CD4-positive, alpha-beta T cell (primary cell): ENCODE measurements around the gene BHLHE41. TPM values are rescaled to one million over a fixed set of nuclear protein-coding genes. Genes with fewer than 3 reads are reported as not detected.
A peak's percentile ranks its signal among the peaks of the same experiment; 100 is the strongest.

Source experiments
- ATAC-seq: fragments of 200-7000 bp; cut with Tn5 transposase; one replicate; pipeline ENCODE4 v1.10.0; 2022; ENCODE audit warnings: mild to moderate bottlenecking; ENCODE audit not compliant: poor library complexity
- CTCF ChIA-PET: fragments of 350-600 bp; sonication (Branson Sonifier 250); formaldehyde crosslinking; loops from one replicate; lab custom pipeline; 2021; ENCODE audit warnings: antibody characterized with exemption, inconsistent platforms; lab: Charles Lee
- POLR2A ChIA-PET: fragments of 350-600 bp; sonication (Branson Sonifier 250); formaldehyde crosslinking; loops from one replicate; lab custom pipeline; 2021; ENCODE audit warnings: antibody characterized with exemption, inconsistent platforms; lab: Charles Lee
- DNase-seq, 14 experiments: peaks; one replicate each; pipeline ENCODE4 v3.0.0-alpha.2; 2013 to 2020; ENCODE audit warnings: mixed read lengths in 2 of 14
- H3K27ac ChIP-seq, 2 donors: one replicate each; pipeline versions ENCODE4 v1.5.1 to v1.7.0; 2013; ENCODE audit warnings: low read length in 2 of 2, low read depth in 1 of 2, mild to moderate bottlenecking in 1 of 2
- H3K27me3 ChIP-seq, 2 experiments: 1 replicate in 1 of 2; 2 replicates in 1 of 2; pipeline versions ENCODE4 v1.6.1 to v1.7.0; 2013; ENCODE audit warnings: low read length in 2 of 2, control low read depth in 1 of 2, mild to moderate bottlenecking in 1 of 2, moderate library complexity in 1 of 2; ENCODE audit not compliant: insufficient read depth in 2 of 2, control insufficient read depth in 1 of 2
- H3K36me3 ChIP-seq: one replicate; pipeline ENCODE4 v1.6.1; 2013; ENCODE audit warnings: low read length, control low read depth; ENCODE audit not compliant: insufficient read depth
- H3K4me1 ChIP-seq: one replicate; pipeline ENCODE4 v1.6.1; 2013; ENCODE audit warnings: low read length, control low read depth; ENCODE audit not compliant: insufficient read depth
- H3K4me3 ChIP-seq: one replicate; pipeline ENCODE4 v1.5.1; 2013; ENCODE audit warnings: mild to moderate bottlenecking, low read length, moderate library complexity
- H3K9me3 ChIP-seq, 2 experiments: 1 replicate in 1 of 2; 2 replicates in 1 of 2; pipeline versions ENCODE4 v1.6.1 to v1.7.0; 2013; ENCODE audit warnings: low read length in 2 of 2, mild to moderate bottlenecking in 2 of 2, control low read depth in 1 of 2, moderate library complexity in 1 of 2; ENCODE audit not compliant: control insufficient read depth in 1 of 2, insufficient read depth in 1 of 2
- H3K27ac Mint-ChIP-seq: one replicate; pipeline ENCODE4 v1.8.0; 2020; ENCODE audit warnings: mixed read lengths
- H3K27me3 Mint-ChIP-seq: one replicate; pipeline ENCODE4 v1.8.0; 2021; ENCODE audit warnings: mixed read lengths
- H3K36me3 Mint-ChIP-seq: one replicate; pipeline ENCODE4 v1.8.0; 2021; ENCODE audit warnings: low read depth, mixed read lengths
- H3K4me1 Mint-ChIP-seq: one replicate; pipeline ENCODE4 v1.8.0; 2021; ENCODE audit warnings: low read depth, mixed read lengths
- H3K4me3 Mint-ChIP-seq: one replicate; pipeline ENCODE4 v1.8.0; 2020; ENCODE audit warnings: mild to moderate bottlenecking, mixed read lengths
- H3K9me3 Mint-ChIP-seq: one replicate; pipeline ENCODE4 v1.8.0; 2020; ENCODE audit warnings: mixed read lengths
- CTCF ChIP-seq: fragments of 200-600 bp; IDR thresholded peaks from one replicate; pipeline ENCODE4 v1.8.0; 2022; ENCODE audit warnings: antibody characterized with exemption, mild to moderate bottlenecking
- intact Hi-C, 2 experiments: fragments of 100-400 bp; cut with DNase I in 1 of 2; cut with micrococcal nuclease in 1 of 2; formaldehyde crosslinking; loops; one replicate each; pipeline versions ENCODE4 v1.15.1 to v1.9.0; 2023 to 2025; cut with DNase I, micrococcal nuclease
- total RNA-seq, 174 experiments: library from RNA in 2 of 174; stranded (reverse) in 2 of 174; gene quantifications; one replicate each; pipeline ENCODE4 v1.2.3 and lab custom pipeline; 2021 to 2026

Gene BHLHE41
- total RNA-seq, 2 experiments from 2014 or later: not detected

DNA sequence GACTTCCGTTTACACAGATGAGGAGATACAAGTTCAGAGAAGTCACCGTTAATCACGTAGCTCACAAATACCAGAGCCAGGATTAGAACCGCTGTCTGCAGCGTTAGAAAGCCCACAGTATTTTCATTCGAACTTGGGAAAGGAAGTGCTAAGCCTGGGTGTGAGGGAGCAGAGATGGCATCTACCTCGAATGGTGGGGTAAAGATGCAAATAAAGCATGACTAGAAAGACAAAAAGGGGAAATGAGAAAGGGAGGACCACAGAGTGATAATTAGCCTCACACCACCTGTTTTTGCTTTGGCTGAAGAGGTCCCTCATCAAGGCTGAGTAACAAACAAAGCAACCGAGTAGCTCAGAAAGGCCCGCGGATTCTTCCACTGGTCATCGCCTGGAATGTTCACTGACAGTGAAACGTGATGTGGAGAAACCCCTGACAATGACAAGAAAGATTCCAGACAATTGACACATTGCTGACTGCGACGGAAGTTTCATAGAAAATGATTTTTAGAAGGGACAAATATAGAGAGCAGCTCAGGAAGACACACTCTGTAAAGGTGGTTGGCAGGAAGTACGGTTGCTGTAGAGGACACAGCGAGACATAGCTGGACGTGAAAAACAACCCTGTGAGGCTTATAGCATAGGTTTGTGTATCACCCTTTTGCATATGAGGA lies 31.5 kb upstream of the BHLHE41 start:
- Mint-ChIP-seq H3K4me3 (no peak overlapping the region), H3K36me3 (no peaks in the 10 kb centered on the region), H3K4me1 (no peaks in the 10 kb centered on the region), H3K27ac (no peak overlapping the region), H3K9me3 (no peaks in the 10 kb centered on the region), H3K27me3 (peaks cover 26% of the 10 kb centered on the region)
- H3K27ac ChIP-seq: no peak overlapping the region
- intact Hi-C loops: no loop called here
- no peaks in the 10 kb centered on the region for H3K4me1 ChIP-seq
- ATAC-seq: no peak
- no peak overlapping the region for H3K4me3 ChIP-seq
- ChIA-PET POLR2A (no interaction called here), CTCF (no interaction called here)
- peaks cover 0 to 3% of the 10 kb centered on the region in 2 experiments for H3K27me3 ChIP-seq
- TF ChIP-seq CTCF: no peak
- no peaks in the 10 kb centered on the region for H3K36me3 ChIP-seq
- H3K9me3 ChIP-seq: no peaks in the 10 kb centered on the region
- peak in 1 of 14 experiments; percentile 5 for DNase-seq

DNA sequence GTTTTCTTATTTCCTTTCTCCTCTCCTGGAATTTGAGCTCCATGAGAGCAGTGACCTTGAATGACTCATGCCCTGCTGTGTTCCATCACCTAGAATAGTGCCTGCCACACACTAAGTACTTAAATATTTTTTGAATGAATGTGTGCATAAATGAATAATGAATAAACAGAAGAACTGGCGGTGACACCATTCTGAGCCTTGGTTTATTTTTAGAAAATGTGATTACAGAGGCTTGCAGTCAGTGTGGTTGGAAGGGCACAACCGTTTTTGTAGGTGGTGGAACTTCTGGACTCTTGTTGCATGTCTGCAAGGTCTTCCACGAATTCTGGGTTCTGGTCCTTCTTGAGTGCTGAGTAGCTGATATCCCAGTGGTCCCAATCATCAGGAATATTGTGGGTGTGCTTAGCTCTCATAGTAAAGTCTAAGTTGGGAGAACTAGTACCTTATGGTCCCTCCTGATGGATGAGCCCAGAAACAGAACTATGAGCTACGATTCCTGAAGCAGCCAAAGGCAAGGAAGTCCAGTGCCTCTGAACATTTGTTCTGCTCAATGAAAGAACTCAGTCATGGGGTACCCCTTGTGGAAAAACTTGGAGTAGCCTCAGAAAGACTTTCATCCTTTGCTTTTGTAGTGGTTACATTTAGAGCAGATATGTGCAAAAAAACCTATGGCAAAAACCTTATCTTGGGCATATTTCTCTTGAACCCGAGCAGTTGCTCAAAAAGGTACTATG lies 28.8 kb upstream of the BHLHE41 start:
- Mint-ChIP-seq H3K4me1 (no peaks in the 10 kb centered on the region), H3K9me3 (no peaks in the 10 kb centered on the region), H3K4me3 (no peak overlapping the region), H3K27ac (no peak overlapping the region), H3K27me3 (peaks cover 17% of the 10 kb centered on the region), H3K36me3 (no peaks in the 10 kb centered on the region)
- no peaks in the 10 kb centered on the region for H3K9me3 ChIP-seq
- DNase-seq (no peak), ATAC-seq (no peak)
- POLR2A ChIA-PET: no interaction called here
- no peak overlapping the region for H3K27ac ChIP-seq
- H3K4me1 ChIP-seq: no peaks in the 10 kb centered on the region
- no peak overlapping the region for H3K4me3 ChIP-seq
- CTCF ChIA-PET: no interaction called here
- H3K36me3 ChIP-seq: no peaks in the 10 kb centered on the region
- no peak for TF ChIP-seq CTCF
- H3K27me3 ChIP-seq: peaks cover 0 to 3% of the 10 kb centered on the region in 2 experiments
- intact Hi-C loops: no loop called here

DNA sequence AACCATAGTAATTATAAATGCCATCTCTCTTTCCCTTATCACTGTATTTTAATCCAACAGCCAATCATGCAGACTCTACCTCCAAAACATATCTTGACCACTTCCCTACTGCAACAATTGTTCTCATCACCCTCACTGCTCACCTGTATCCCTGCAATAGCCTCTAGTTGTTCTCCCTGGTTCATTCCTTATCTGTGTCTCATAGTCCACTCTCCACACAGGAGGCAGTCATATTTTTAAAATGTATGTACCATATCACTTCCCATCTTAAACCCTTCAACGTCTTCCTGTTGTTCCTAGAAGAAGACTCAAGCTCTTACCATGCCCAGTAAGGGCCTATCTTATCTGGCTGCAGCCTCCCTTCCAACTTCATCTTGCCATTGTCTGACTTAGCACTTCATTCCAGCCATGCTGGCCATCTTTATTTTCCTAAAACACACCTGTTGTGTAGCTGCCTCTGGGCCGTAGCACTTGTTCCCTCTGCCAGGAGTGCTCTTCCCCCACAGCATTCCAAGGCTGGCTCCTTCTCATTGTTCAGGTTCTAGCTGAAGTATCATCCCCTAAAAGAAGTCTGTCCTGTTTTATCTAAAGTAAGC lies 27.8 kb upstream of the BHLHE41 start:
- Histone ChIP-seq H3K27ac (no peak overlapping the region), H3K4me1 (no peaks in the 10 kb centered on the region), H3K9me3 (no peaks in the 10 kb centered on the region), H3K27me3 (peaks cover 0 to 3% of the 10 kb centered on the region in 2 experiments), H3K4me3 (no peak overlapping the region), H3K36me3 (no peaks in the 10 kb centered on the region)
- no peaks in the 10 kb centered on the region for H3K36me3 Mint-ChIP-seq
- peaks cover 17% of the 10 kb centered on the region for H3K27me3 Mint-ChIP-seq
- DNase-seq (no peak), ATAC-seq (no peak)
- TF ChIP-seq CTCF: no peak
- CTCF ChIA-PET: no interaction called here
- no peaks in the 10 kb centered on the region for H3K4me1 Mint-ChIP-seq
- intact Hi-C loops: no loop called here
- POLR2A ChIA-PET: no interaction called here
- no peaks in the 10 kb centered on the region for H3K9me3 Mint-ChIP-seq
- H3K4me3 Mint-ChIP-seq: no peak overlapping the region
- H3K27ac Mint-ChIP-seq: no peak overlapping the region
